HepG2 (cell line): Measurements from ENCODE around the gene PSENEN. TPM values are rescaled to one million over a fixed set of nuclear protein-coding genes. Genes with fewer than 3 reads are reported as not detected.

Experiments
- ATAC-seq: fragments of 200-7000 bp; cut with Tn5 transposase; 3 replicates; pipeline ENCODE4 v1.9.1; 2020; ENCODE audit warnings: mild to moderate bottlenecking, moderate library complexity
- BruUV-seq: library from RNA; stranded (reverse); fragments of 400-500 nt; replicated peaks from 2 replicates; lab custom pipeline; 2021; lab: Mats Ljungman, UMichigan
- CTCF ChIA-PET: fragments of 300-600 bp; formaldehyde crosslinking; extraction: SDS; loops from one replicate; lab custom pipeline; 2021; ENCODE audit warnings: low total read pairs, inconsistent platforms, low intra/inter-chr PET ratio; lab: Yijun Ruan, JAX
- POLR2A ChIA-PET: fragments of 350-600 bp; sonication (Branson Sonifier 250); formaldehyde crosslinking; loops from one replicate; lab custom pipeline; 2020; ENCODE audit warnings: antibody characterized with exemption, inconsistent platforms; lab: Yijun Ruan, JAX
- DNase-seq: peaks from one replicate; pipeline ENCODE4 v3.0.0-alpha.2; 2015; ENCODE audit warnings: low spot score
- FAIRE-seq: peaks from 3 replicates; lab custom pipeline; 2011; peaks lifted over from hg19 to GRCh38; lab: Jason Lieb, UNC
- H2AFZ ChIP-seq: one replicate; pipeline ENCODE4 v1.6.1; 2011; ENCODE audit warnings: low read length, inconsistent platforms
- H3K27ac ChIP-seq: fragments of 300-600 bp; 3 replicates; pipeline ENCODE4 v1.8.0; 2011; ENCODE audit warnings: mixed run types, mild to moderate bottlenecking, mixed read lengths, low read length, inconsistent platforms; ENCODE audit not compliant: insufficient read depth; ENCODE audit errors: extremely low read length
- H3K27me3 ChIP-seq, 2 experiments: fragments of 200-600 bp in 1 of 2; 2 replicates in 1 of 2; 3 replicates in 1 of 2; pipeline versions ENCODE4 v1.6.0 to v1.8.0; 2011; ENCODE audit warnings: low read length in 2 of 2, mild to moderate bottlenecking in 2 of 2, moderate library complexity in 2 of 2, inconsistent platforms in 1 of 2; ENCODE audit not compliant: insufficient read depth in 2 of 2, control insufficient read depth in 1 of 2
- H3K36me3 ChIP-seq, 2 experiments: fragments of 200-600 bp in 1 of 2; replicated peaks in 1 of 2; 2 replicates in 1 of 2; 3 replicates in 1 of 2; pipeline versions ENCODE4 v1.5.1 to v1.8.0; 2011; ENCODE audit warnings: low read length in 2 of 2, inconsistent platforms in 1 of 2; ENCODE audit not compliant: insufficient read depth in 2 of 2, control insufficient read depth in 1 of 2
- H3K4me1 ChIP-seq: 2 replicates; pipeline ENCODE4 v1.5.1; 2012; ENCODE audit warnings: low read length, inconsistent platforms; ENCODE audit not compliant: insufficient read depth
- H3K4me2 ChIP-seq: 2 replicates; pipeline ENCODE4 v1.6.0; 2011; ENCODE audit warnings: low read depth, low read length, inconsistent platforms
- H3K4me3 ChIP-seq, 3 experiments: fragments of 200-600 bp in 1 of 3; sonication (generic), shearing (Covaris generic) in 1 of 3; replicated peaks in 1 of 3; 2 replicates each; pipeline ENCODE4 v1.5.1; 2011 to 2016; ENCODE audit warnings: low read length in 3 of 3, inconsistent platforms in 2 of 3, low read depth in 2 of 3, mild to moderate bottlenecking in 2 of 3, control low read depth in 1 of 3, mixed read lengths in 1 of 3; ENCODE audit not compliant: insufficient read depth in 1 of 3
- H3K79me2 ChIP-seq: one replicate; pipeline ENCODE4 v1.6.1; 2011; ENCODE audit warnings: low read length, inconsistent platforms; ENCODE audit not compliant: insufficient read depth
- H3K9ac ChIP-seq: 2 replicates; pipeline ENCODE4 v1.6.0; 2011; ENCODE audit warnings: mild to moderate bottlenecking, low read depth, low read length, inconsistent platforms; ENCODE audit not compliant: insufficient read depth
- H3K9me3 ChIP-seq: 2 replicates; pipeline ENCODE4 v1.5.1; 2012; ENCODE audit warnings: mild to moderate bottlenecking, low read length
- H4K20me1 ChIP-seq: 2 replicates; pipeline ENCODE4 v1.6.0; 2011; ENCODE audit warnings: inconsistent platforms, mild to moderate bottlenecking, low read length, moderate library complexity; ENCODE audit not compliant: insufficient read depth
- MATR3 ChIP-seq: sonication (generic); formaldehyde crosslinking; IDR thresholded peaks from 2 replicates; pipeline ENCODE4 v1.4.0; 2020; ENCODE audit warnings: missing genetic modification reagents
- MTA3 ChIP-seq: sonication (generic); formaldehyde crosslinking; IDR thresholded peaks from 2 replicates; pipeline ENCODE4 v1.4.0; 2020; ENCODE audit warnings: missing genetic modification reagents
- NKX3-1 ChIP-seq: sonication (generic); formaldehyde crosslinking; IDR thresholded peaks from 2 replicates; pipeline ENCODE4 v1.5.0; 2020; ENCODE audit warnings: missing genetic modification reagents
- XBP1 ChIP-seq: sonication (generic); formaldehyde crosslinking; IDR thresholded peaks from 2 replicates; pipeline ENCODE4 v1.5.0; 2020; ENCODE audit warnings: missing genetic modification reagents
- ZNF12 ChIP-seq: sonication (generic); formaldehyde crosslinking; IDR thresholded peaks from 2 replicates; pipeline ENCODE4 v1.5.0; 2020; ENCODE audit warnings: missing genetic modification reagents
- ZNF550 ChIP-seq: sonication (generic); formaldehyde crosslinking; IDR thresholded peaks from 2 replicates; pipeline ENCODE4 v1.4.0; 2020; ENCODE audit warnings: mild to moderate bottlenecking, missing genetic modification reagents, borderline replicate concordance
- WGBS: methylation state at CpG from one replicate; pipeline ENCODE4 v1.1.6; 2017; ENCODE audit warnings: low lambda C conversion rate; 5-methylcytosine and 5-hydroxymethylcytosine counted together
- in situ Hi-C: cut with HindIII; loops from 2 replicates; pipeline ENCODE4 v1.10.0; 2017; ENCODE audit warnings: low pct_unique_long_range_greater_than_20kb; ENCODE audit not compliant: extremely low pct_ligation_motif_present
- intact Hi-C: fragments of 100-400 bp; cut with micrococcal nuclease; formaldehyde crosslinking; loops from one replicate; pipeline ENCODE4 v1.10.0; 2022; ENCODE audit not compliant: unreplicated experiment
- polyA plus RNA-seq, 8 experiments: library from polyadenylated mRNA; depleted of rRNA in 3 of 8; stranded (reverse) in 7 of 8; unstranded in 1 of 8; fragments of >200 nt; fragmentation: Illumina TruSeq in 4 of 8; extraction: Trizol in 4 of 8; gene quantifications; 2 replicates each; pipeline versions ENCODE4 v1.2.1 to v1.2.3, GENCODE V29; 2011 to 2016; ENCODE audit warnings: low read depth in 4 of 8, missing spikeins in 1 of 8, mixed read lengths in 1 of 8; ENCODE audit not compliant: insufficient read depth in 1 of 8
- total RNA-seq, 5 experiments: library from RNA; depleted of rRNA; stranded (reverse); fragments of >200 nt; fragmentation: Illumina TruSeq; extraction: Trizol; gene quantifications; 2 replicates each; pipeline ENCODE4 v1.2.3, GENCODE V29; 2016; ENCODE audit warnings: low read depth in 1 of 5
- TF ChIP-seq, protein P1 (sequence below), 2 experiments: sonication (generic) in 1 of 2; formaldehyde crosslinking in 1 of 2; IDR thresholded peaks; 2 replicates each; pipeline versions ENCODE4 v1.6.1 to v1.9.0; 2014 to 2022; ENCODE audit warnings: antibody characterized with exemption in 1 of 2, borderline replicate concordance in 1 of 2, inconsistent platforms in 1 of 2, low read depth in 1 of 2, missing genetic modification reagents in 1 of 2
- TF ChIP-seq, protein P2 (sequence below): sonication (generic); formaldehyde crosslinking; conservative IDR thresholded peaks from 2 replicates; pipeline ENCODE4 v1.4.0; 2020; ENCODE audit warnings: missing genetic modification reagents
- TF ChIP-seq, protein P3 (sequence below): sonication (generic); formaldehyde crosslinking; conservative IDR thresholded peaks from 2 replicates; pipeline ENCODE4 v1.8.0; 2022; ENCODE audit warnings: mild to moderate bottlenecking, moderate library complexity, missing genetic modification reagents
- TF ChIP-seq, protein P4 (sequence below): sonication (generic); formaldehyde crosslinking; IDR thresholded peaks from 2 replicates; pipeline ENCODE4 v1.8.0; 2022; ENCODE audit warnings: low read depth, missing genetic modification reagents

The PSENEN gene
- total and polyA plus RNA-seq, 2 of the 13 experiments (the other 11 are each of a cell fraction or from before 2014, with no cell fraction given): 16.9 to 34.2 TPM

DNA sequence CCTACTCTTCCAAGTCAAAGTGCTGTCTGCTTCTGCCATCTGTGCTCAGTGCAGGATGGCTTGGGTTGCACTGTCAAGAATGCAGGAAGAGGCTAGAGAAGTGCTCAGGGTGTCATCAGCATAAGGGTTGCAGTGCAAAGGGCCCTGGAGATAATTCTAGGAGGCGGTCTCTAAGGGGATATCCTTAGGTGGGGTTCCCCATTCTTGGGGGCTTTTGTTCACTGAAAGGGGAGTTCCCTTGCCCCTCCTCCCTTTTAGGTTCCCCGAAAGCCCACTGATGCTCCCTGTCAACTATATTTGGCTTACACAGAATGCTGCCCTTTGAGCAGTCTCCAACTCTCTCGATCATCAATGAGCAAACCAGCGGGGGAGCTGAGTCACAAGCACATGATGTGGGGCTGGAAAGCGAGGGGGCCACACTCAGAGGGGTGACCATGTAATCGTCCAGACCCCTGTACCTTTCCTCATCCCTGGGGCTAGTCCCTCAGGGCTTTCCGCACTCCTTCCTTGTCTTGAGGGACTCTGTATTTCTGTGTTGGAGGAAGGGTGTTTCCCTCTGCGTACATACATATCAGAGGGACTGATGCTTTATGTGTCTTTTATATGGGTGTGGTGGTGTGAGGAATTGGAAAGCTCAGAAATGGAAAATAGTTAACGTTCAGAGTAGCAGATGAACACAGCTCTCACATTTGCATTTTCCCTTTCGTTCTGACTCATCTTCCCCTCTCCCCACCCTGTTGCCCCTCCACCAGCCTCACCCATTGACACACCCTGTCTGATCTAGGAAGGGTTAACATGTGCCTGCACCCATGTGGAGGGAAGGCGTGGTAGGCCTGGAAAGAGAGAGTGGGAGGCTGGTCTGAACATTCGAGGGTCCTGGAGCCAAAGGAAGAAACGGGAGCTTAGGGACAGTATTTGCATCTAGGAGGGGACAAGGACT lies 34.4 kb upstream of the PSENEN start:
- TF ChIP-seq, protein P1, sequence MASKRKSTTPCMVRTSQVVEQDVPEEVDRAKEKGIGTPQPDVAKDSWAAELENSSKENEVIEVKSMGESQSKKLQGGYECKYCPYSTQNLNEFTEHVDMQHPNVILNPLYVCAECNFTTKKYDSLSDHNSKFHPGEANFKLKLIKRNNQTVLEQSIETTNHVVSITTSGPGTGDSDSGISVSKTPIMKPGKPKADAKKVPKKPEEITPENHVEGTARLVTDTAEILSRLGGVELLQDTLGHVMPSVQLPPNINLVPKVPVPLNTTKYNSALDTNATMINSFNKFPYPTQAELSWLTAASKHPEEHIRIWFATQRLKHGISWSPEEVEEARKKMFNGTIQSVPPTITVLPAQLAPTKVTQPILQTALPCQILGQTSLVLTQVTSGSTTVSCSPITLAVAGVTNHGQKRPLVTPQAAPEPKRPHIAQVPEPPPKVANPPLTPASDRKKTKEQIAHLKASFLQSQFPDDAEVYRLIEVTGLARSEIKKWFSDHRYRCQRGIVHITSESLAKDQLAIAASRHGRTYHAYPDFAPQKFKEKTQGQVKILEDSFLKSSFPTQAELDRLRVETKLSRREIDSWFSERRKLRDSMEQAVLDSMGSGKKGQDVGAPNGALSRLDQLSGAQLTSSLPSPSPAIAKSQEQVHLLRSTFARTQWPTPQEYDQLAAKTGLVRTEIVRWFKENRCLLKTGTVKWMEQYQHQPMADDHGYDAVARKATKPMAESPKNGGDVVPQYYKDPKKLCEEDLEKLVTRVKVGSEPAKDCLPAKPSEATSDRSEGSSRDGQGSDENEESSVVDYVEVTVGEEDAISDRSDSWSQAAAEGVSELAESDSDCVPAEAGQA (IDR thresholded peaks at IDR 0.05; ENCODE audit: low read depth): no peak
- TF ChIP-seq, protein P1 (CRISPR knock-in tag; IDR thresholded peaks at IDR 0.05; ENCODE audit: borderline replicate concordance): no peak
- no peak for TF ChIP-seq NKX3-1
- TF ChIP-seq, protein P2, sequence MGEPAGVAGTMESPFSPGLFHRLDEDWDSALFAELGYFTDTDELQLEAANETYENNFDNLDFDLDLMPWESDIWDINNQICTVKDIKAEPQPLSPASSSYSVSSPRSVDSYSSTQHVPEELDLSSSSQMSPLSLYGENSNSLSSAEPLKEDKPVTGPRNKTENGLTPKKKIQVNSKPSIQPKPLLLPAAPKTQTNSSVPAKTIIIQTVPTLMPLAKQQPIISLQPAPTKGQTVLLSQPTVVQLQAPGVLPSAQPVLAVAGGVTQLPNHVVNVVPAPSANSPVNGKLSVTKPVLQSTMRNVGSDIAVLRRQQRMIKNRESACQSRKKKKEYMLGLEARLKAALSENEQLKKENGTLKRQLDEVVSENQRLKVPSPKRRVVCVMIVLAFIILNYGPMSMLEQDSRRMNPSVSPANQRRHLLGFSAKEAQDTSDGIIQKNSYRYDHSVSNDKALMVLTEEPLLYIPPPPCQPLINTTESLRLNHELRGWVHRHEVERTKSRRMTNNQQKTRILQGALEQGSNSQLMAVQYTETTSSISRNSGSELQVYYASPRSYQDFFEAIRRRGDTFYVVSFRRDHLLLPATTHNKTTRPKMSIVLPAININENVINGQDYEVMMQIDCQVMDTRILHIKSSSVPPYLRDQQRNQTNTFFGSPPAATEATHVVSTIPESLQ (CRISPR knock-in tag): no peak
- TF ChIP-seq XBP1 (CRISPR knock-in tag): no peak
- TF ChIP-seq, protein P3, sequence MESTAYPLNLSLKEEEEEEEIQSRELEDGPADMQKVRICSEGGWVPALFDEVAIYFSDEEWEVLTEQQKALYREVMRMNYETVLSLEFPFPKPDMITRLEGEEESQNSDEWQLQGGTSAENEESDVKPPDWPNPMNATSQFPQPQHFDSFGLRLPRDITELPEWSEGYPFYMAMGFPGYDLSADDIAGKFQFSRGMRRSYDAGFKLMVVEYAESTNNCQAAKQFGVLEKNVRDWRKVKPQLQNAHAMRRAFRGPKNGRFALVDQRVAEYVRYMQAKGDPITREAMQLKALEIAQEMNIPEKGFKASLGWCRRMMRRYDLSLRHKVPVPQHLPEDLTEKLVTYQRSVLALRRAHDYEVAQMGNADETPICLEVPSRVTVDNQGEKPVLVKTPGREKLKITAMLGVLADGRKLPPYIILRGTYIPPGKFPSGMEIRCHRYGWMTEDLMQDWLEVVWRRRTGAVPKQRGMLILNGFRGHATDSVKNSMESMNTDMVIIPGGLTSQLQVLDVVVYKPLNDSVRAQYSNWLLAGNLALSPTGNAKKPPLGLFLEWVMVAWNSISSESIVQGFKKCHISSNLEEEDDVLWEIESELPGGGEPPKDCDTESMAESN (CRISPR knock-in tag): no peak
- TF ChIP-seq MATR3 (CRISPR knock-in tag): no peak
- TF ChIP-seq MTA3 (CRISPR knock-in tag): no peak
- no peak for TF ChIP-seq ZNF550 (CRISPR knock-in tag)
- TF ChIP-seq, protein P4, sequence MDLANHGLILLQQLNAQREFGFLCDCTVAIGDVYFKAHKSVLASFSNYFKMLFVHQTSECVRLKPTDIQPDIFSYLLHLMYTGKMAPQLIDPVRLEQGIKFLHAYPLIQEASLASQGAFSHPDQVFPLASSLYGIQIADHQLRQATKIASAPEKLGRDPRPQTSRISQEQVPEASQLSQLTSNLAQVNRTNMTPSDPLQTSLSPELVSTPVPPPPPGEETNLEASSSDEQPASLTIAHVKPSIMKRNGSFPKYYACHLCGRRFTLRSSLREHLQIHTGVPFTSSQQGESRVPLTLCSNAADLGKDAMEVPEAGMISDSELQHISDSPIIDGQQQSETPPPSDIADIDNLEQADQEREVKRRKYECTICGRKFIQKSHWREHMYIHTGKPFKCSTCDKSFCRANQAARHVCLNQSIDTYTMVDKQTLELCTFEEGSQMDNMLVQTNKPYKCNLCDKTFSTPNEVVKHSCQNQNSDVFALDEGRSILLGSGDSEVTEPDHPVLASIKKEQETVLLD (CRISPR knock-in tag): no peak
- no peak for TF ChIP-seq ZNF12 (CRISPR knock-in tag)
- H3K27me3 ChIP-seq: no peaks in the 10 kb centered on the region; a peak in 1 of 5 replicates
- H3K4me1 ChIP-seq: peaks cover 21% of the 10 kb centered on the region
- H3K79me2 ChIP-seq: no peaks in the 10 kb centered on the region
- H2AFZ ChIP-seq: no peak overlapping the region
- intact Hi-C loops (no loop called here), in situ Hi-C loops (no loop called here)
- WGBS: 43% methylated on average over 12 of the region's 13 CpGs
- H3K36me3 ChIP-seq: no peaks in the 10 kb centered on the region
- no peak overlapping the region for H3K4me3 ChIP-seq
- H3K9ac ChIP-seq: no peak overlapping the region
- ChIA-PET CTCF (no interaction called here), POLR2A (interaction anchor here (5.0 kb wide), 1 partner anchor 8 kb away, joined by 23 read pairs; no protein-coding TSS in a partner anchor)
- no TSS peak for BruUV-seq
- ATAC-seq (no peak), DNase-seq (no peak), FAIRE-seq (no peak)
- H3K9me3 ChIP-seq: no peaks in the 10 kb centered on the region
- H3K27ac ChIP-seq: no peak overlapping the region
- no peaks in the 10 kb centered on the region for H4K20me1 ChIP-seq
- H3K4me2 ChIP-seq: no peak overlapping the region
